ENCODE measurements around the gene IPMK. TPM values are rescaled to one million over a fixed set of nuclear protein-coding genes. Genes with fewer than 3 reads are reported as not detected.

IPMK gene
- total RNA-seq, 1 donor from 2014 or later: 5.7 TPM

DNA sequence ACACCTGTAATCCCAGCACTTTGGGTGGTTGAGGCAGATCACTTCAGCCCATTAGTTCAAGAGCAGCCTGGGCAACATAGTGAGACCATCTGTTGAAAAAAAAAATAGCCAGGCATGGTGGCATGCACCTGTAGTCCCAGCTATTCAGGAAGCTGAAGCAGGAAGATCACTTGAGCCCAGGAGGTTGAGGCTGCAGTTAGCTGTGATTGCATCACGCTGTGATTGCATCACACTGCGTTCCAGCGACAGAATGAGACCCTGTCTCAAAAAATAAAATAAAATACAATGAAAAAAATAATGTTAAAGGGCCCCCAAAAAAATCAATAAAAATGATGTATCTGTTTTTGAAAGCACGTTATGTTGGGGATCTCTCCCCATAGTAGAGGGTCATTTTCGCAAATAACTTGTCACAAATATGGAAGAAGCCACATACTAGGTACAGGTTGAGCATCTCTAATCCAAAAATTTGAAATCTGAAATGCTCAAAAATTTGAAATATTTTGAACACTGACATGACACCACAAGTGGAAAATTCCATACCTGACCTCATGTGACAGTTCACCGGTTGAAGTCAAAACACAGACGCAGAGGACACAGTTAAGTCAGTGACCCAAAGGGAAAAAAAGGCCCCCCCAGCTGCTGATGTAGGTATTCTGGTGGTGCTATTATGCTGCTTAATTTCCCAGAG is 10.7 kb upstream of the IPMK start:
- Histone ChIP-seq H3K27me3 (no peaks in the 10 kb centered on the region), H3K9me3 (no peaks in the 10 kb centered on the region), H3K36me3 (peaks cover 10% of the 10 kb centered on the region), H3K4me1 (no peaks in the 10 kb centered on the region), H3K4me3 (no peak overlapping the region), H3K27ac (no peak overlapping the region)
- no peak for ATAC-seq
- TF ChIP-seq CTCF (IDR thresholded peaks at IDR 0.05): no peak
- DNase-seq: no peak
- intact Hi-C loops (cut with DNase I): no loop called here

DNA sequence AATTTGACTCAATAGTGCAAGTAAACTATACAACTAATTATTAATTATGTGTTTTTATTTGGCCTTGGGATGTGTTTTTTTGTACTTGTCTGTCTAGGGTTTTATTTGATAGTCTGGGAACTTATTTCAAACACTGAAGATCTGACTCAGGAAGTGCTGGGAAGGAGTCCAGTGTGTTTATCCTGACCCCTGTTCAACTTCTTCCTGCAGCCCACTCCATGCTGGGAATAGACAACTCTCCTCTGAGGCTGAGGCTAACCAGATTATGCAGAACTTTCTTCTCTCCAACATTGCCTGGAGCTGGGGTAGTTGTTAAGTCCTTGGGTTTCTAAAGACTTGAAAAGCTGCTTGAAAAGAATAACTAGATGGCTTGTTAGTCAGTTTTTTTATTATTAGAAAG is 8.2 kb upstream of the IPMK start:
- Histone ChIP-seq H3K27me3 (no peaks in the 10 kb centered on the region), H3K27ac (no peak overlapping the region), H3K9me3 (no peaks in the 10 kb centered on the region), H3K4me1 (no peaks in the 10 kb centered on the region), H3K4me3 (no peak overlapping the region), H3K36me3 (peaks cover 10% of the 10 kb centered on the region)
- no peak for ATAC-seq
- intact Hi-C loops (cut with DNase I): no loop called here
- no peak for TF ChIP-seq CTCF (IDR thresholded peaks at IDR 0.05)
- no peak for DNase-seq

DNA sequence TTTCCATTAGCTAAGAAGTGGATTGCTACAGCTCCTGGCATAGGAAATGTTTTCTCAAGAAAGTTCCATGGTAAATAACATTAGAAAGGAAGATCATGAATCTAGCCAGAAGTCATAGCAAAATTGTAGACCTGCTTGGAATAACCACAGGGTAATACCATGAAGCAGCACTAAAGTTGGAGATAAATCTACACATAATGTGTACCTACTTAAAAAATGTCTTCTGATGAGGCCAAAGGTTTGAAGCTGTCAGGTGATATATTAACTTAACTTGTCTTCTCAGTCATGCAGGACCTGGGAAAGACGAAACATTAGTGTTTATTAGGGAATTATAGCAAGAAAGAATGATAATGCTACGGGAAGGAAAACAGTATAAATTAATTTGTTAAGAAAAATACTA is 7.6 kb upstream of the IPMK start:
- intact Hi-C loops (cut with DNase I): no loop called here
- H3K4me1 ChIP-seq: peaks cover 4% of the 10 kb centered on the region
- no peaks in the 10 kb centered on the region for H3K9me3 ChIP-seq
- no peak overlapping the region for H3K4me3 ChIP-seq
- DNase-seq (no peak), ATAC-seq (no peak)
- peaks cover 10% of the 10 kb centered on the region for H3K36me3 ChIP-seq
- no peak overlapping the region for H3K27ac ChIP-seq
- no peak for TF ChIP-seq CTCF (IDR thresholded peaks at IDR 0.05)
- no peaks in the 10 kb centered on the region for H3K27me3 ChIP-seq

DNA sequence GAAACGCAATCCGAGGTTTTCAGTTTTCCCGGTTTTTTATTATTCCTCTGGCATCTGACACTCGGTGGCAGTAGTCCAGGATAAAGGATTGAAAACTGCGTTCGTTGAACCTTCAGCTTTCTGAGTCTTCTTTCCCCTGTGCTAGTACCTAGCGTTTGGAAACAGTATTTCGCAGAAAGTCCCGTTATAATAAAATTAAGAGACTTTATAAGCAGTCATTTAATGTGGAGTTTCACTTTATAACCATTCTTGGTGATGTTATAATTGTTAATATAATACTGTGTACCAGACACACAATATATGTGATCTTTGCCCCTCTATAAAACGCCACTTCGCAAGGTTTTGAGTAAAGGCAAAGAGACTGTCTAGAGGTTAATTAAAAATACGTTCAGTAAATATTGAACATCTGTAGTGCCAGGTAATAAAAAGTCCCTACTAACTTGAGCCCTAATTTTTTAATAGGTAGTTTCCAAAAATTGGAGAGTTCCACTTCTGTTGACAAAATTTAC is 2.1 kb upstream of the IPMK start:
- intact Hi-C loops (cut with DNase I): no loop called here
- peaks cover 25% of the 10 kb centered on the region for H3K4me1 ChIP-seq
- peak overlapping the region; percentile 96 for H3K27ac ChIP-seq
- TF ChIP-seq CTCF (IDR thresholded peaks at IDR 0.05): no peak
- DNase-seq (no peak), ATAC-seq (no peak)
- no peaks in the 10 kb centered on the region for H3K36me3 ChIP-seq
- H3K4me3 ChIP-seq: peak overlapping the region; percentile 85
- no peaks in the 10 kb centered on the region for H3K9me3 ChIP-seq
- no peaks in the 10 kb centered on the region for H3K27me3 ChIP-seq

GRCh38 chr10:58268946-58269781 is 1.5 kb upstream of the IPMK start, which contains the start of gene CISD1:
CISD1 (plus strand) TSS chr10:58269162; CDS start chr10:58269274, 112 bp downstream.
- H3K27me3 ChIP-seq: no peaks in the 10 kb centered on the region
- DNase-seq: peak; percentile 98
- intact Hi-C loops (cut with DNase I): no loop called here
- ATAC-seq: peak; percentile 90
- peak within 1 kb of the TSS; percentile 85 for H3K4me3 ChIP-seq
- no peaks in the 10 kb centered on the region for H3K36me3 ChIP-seq
- H3K27ac ChIP-seq: peak within 1 kb of the TSS; percentile 96
- TF ChIP-seq CTCF (IDR thresholded peaks at IDR 0.05): no peak
- H3K9me3 ChIP-seq: no peaks in the 10 kb centered on the region
- peaks cover 29% of the 10 kb centered on the region for H3K4me1 ChIP-seq
